Activated naive CD4-positive, alpha-beta T cell treated with anti-CD3 and anti-CD28 coated beads, Interleukin-2, amount 50 U/mL, for 24 hours (primary cell): ENCODE data around the gene PAPPA2.

Source experiments
- H3K27ac Mint-ChIP-seq: one replicate; pipeline ENCODE4 v1.8.0; 2021; ENCODE audit warnings: mild to moderate bottlenecking, mixed read lengths
- H3K27me3 Mint-ChIP-seq: one replicate; pipeline ENCODE4 v1.8.0; 2021; ENCODE audit warnings: mixed read lengths
- H3K36me3 Mint-ChIP-seq: one replicate; pipeline ENCODE4 v1.8.0; 2021; ENCODE audit warnings: mixed read lengths
- H3K4me1 Mint-ChIP-seq: one replicate; pipeline ENCODE4 v1.8.0; 2021; ENCODE audit warnings: mixed read lengths
- H3K4me3 Mint-ChIP-seq: one replicate; pipeline ENCODE4 v1.8.0; 2021; ENCODE audit warnings: mild to moderate bottlenecking, mixed read lengths
- H3K9me3 Mint-ChIP-seq: one replicate; pipeline ENCODE4 v1.8.0; 2021; ENCODE audit warnings: mixed read lengths

PAPPA2 gene

GRCh38 chr1:176869577-176869976 is 406.6 kb downstream of the PAPPA2 start:
- Mint-ChIP-seq H3K4me1 (no peaks in the 10 kb centered on the region), H3K9me3 (no peaks in the 10 kb centered on the region)

GRCh38 chr1:176876966-176877515 is 414.1 kb downstream of the PAPPA2 start:
- Mint-ChIP-seq H3K4me3 (no peak overlapping the region), H3K27me3 (peaks cover 2% of the 10 kb centered on the region), H3K4me1 (no peaks in the 10 kb centered on the region), H3K36me3 (no peaks in the 10 kb centered on the region), H3K9me3 (no peaks in the 10 kb centered on the region), H3K27ac (no peak overlapping the region)

More at GRCh38 chr1:176869577-176869976, 406.6 kb downstream of the PAPPA2 start:
- Mint-ChIP-seq H3K27me3 (no peaks in the 10 kb centered on the region), H3K4me3 (no peak overlapping the region), H3K36me3 (no peaks in the 10 kb centered on the region), H3K27ac (no peak overlapping the region)

GRCh38 chr1:176877557-176877956 is 414.6 kb downstream of the PAPPA2 start:
- no peak overlapping the region for H3K4me3 Mint-ChIP-seq

GRCh38 chr1:176878750-176879536 is 416.0 kb downstream of the PAPPA2 start:
- H3K27ac Mint-ChIP-seq = no peak overlapping the region
- H3K4me1 Mint-ChIP-seq = no peaks in the 10 kb centered on the region
- no peaks in the 10 kb centered on the region for H3K9me3 Mint-ChIP-seq
- peaks cover 2% of the 10 kb centered on the region for H3K27me3 Mint-ChIP-seq
- H3K36me3 Mint-ChIP-seq = no peaks in the 10 kb centered on the region
- no peak overlapping the region for H3K4me3 Mint-ChIP-seq

More at GRCh38 chr1:176877557-176877956, 414.6 kb downstream of the PAPPA2 start:
- Mint-ChIP-seq H3K9me3 (no peaks in the 10 kb centered on the region), H3K27ac (no peak overlapping the region), H3K36me3 (no peaks in the 10 kb centered on the region), H3K27me3 (peaks cover 2% of the 10 kb centered on the region), H3K4me1 (no peaks in the 10 kb centered on the region)

- no peaks in the 10 kb centered on the region for H3K9me3 Mint-ChIP-seq
- H3K4me1 Mint-ChIP-seq = no peaks in the 10 kb centered on the region
- H3K36me3 Mint-ChIP-seq = no peaks in the 10 kb centered on the region
- peaks cover 2% of the 10 kb centered on the region for H3K27me3 Mint-ChIP-seq
- no peak overlapping the region for H3K4me3 Mint-ChIP-seq
- H3K27ac Mint-ChIP-seq = no peak overlapping the region
These were observed 417.0 kb downstream of the PAPPA2 start for GRCh38 chr1:176879784-176880620.

GRCh38 chr1:176880955-176881595 is 418.1 kb downstream of the PAPPA2 start:
- H3K4me1 Mint-ChIP-seq = no peaks in the 10 kb centered on the region
- H3K36me3 Mint-ChIP-seq = no peaks in the 10 kb centered on the region
- H3K27me3 Mint-ChIP-seq = peaks cover 2% of the 10 kb centered on the region
- no peaks in the 10 kb centered on the region for H3K9me3 Mint-ChIP-seq
- no peak overlapping the region for H3K4me3 Mint-ChIP-seq
- no peak overlapping the region for H3K27ac Mint-ChIP-seq

GRCh38 chr1:176884286-176884685 is 421.3 kb downstream of the PAPPA2 start:
- H3K4me3 Mint-ChIP-seq = no peak overlapping the region
- no peaks in the 10 kb centered on the region for H3K36me3 Mint-ChIP-seq
- H3K27me3 Mint-ChIP-seq = peaks cover 4% of the 10 kb centered on the region
- no peak overlapping the region for H3K27ac Mint-ChIP-seq
- no peaks in the 10 kb centered on the region for H3K4me1 Mint-ChIP-seq
- H3K9me3 Mint-ChIP-seq = no peaks in the 10 kb centered on the region

- Mint-ChIP-seq H3K4me3 (no peak overlapping the region), H3K27me3 (peaks cover 4% of the 10 kb centered on the region), H3K27ac (no peak overlapping the region), H3K36me3 (no peaks in the 10 kb centered on the region), H3K9me3 (peaks cover 1% of the 10 kb centered on the region), H3K4me1 (no peaks in the 10 kb centered on the region)
These were observed 421.9 kb downstream of the PAPPA2 start for GRCh38 chr1:176884911-176885310.

GRCh38 chr1:176885341-176885740 is 422.4 kb downstream of the PAPPA2 start:
- Mint-ChIP-seq H3K36me3 (no peaks in the 10 kb centered on the region), H3K9me3 (peaks cover 6% of the 10 kb centered on the region), H3K4me3 (no peak overlapping the region), H3K27me3 (peaks cover 4% of the 10 kb centered on the region), H3K4me1 (no peaks in the 10 kb centered on the region), H3K27ac (no peak overlapping the region)

GRCh38 chr1:176885751-176886150 is 422.8 kb downstream of the PAPPA2 start:
- H3K4me3 Mint-ChIP-seq = no peak overlapping the region
- H3K9me3 Mint-ChIP-seq = peaks cover 6% of the 10 kb centered on the region
- no peaks in the 10 kb centered on the region for H3K4me1 Mint-ChIP-seq
- H3K27me3 Mint-ChIP-seq = peaks cover 4% of the 10 kb centered on the region
- no peak overlapping the region for H3K27ac Mint-ChIP-seq
- no peaks in the 10 kb centered on the region for H3K36me3 Mint-ChIP-seq

GRCh38 chr1:176888471-176889032 is 425.6 kb downstream of the PAPPA2 start:
- Mint-ChIP-seq H3K27ac (no peak overlapping the region), H3K36me3 (no peaks in the 10 kb centered on the region), H3K9me3 (peaks cover 6% of the 10 kb centered on the region), H3K27me3 (peaks cover 4% of the 10 kb centered on the region), H3K4me3 (no peak overlapping the region), H3K4me1 (no peaks in the 10 kb centered on the region)

GRCh38 chr1:176893625-176894352 is 430.8 kb downstream of the PAPPA2 start:
- no peak overlapping the region for H3K4me3 Mint-ChIP-seq
- H3K36me3 Mint-ChIP-seq = no peaks in the 10 kb centered on the region
- H3K9me3 Mint-ChIP-seq = peaks cover 6% of the 10 kb centered on the region
- peaks cover 6% of the 10 kb centered on the region for H3K27me3 Mint-ChIP-seq
- no peak overlapping the region for H3K27ac Mint-ChIP-seq
- peaks cover 5% of the 10 kb centered on the region for H3K4me1 Mint-ChIP-seq

- Mint-ChIP-seq H3K36me3 (no peaks in the 10 kb centered on the region), H3K9me3 (peaks cover 6% of the 10 kb centered on the region), H3K27me3 (peaks cover 6% of the 10 kb centered on the region), H3K27ac (no peak overlapping the region), H3K4me1 (peaks cover 5% of the 10 kb centered on the region), H3K4me3 (no peak overlapping the region)
These were observed 431.5 kb downstream of the PAPPA2 start for GRCh38 chr1:176894450-176894849.
